ENCODE results near the gene PWWP2B.
"Not testable (repeated sequence)": the region's sequence is repeated elsewhere in the genome, so short reads cannot be mapped to it uniquely, and the experiment has no call there.

- not testable (repeated sequence) for TF ChIP-seq POLR2A (IDR thresholded peaks at IDR 0.05; ENCODE audit: low read depth, low read length); TAF1 (IDR thresholded peaks at IDR 0.05; ENCODE audit: low read depth, low read length); POLR2AphosphoS5 (IDR thresholded peaks at IDR 0.05; ENCODE audit: low read depth, low read length); PAX5 (IDR thresholded peaks at IDR 0.05; ENCODE audit: insufficient read depth, low read length, severe bottlenecking); POU2F2 (IDR thresholded peaks at IDR 0.05; ENCODE audit: low read depth, low read length)
These were observed 39.1 kb downstream of the PWWP2B start for GRCh38 chr10:132436096-132436495.

Measured in GM12891 (cell line).